WTC11 (cell line): ENCODE data around the gene C14orf93. TPM values are rescaled to one million over a fixed set of nuclear protein-coding genes. Genes with fewer than 3 reads are reported as not detected.
A peak's percentile ranks its signal among the peaks of the same experiment; 100 is the strongest.

Source experiments
- ATAC-seq: fragments of 200-7000 bp; cut with Tn5 transposase; 2 replicates; pipeline ENCODE4 v1.10.0; 2021; ENCODE audit warnings: mild to moderate bottlenecking, moderate library complexity
- CTCF ChIA-PET: fragments of 300-600 bp; sonication (Branson Sonifier 250); formaldehyde crosslinking; loops from one replicate; lab custom pipeline; 2021; ENCODE audit warnings: antibody characterized with exemption; lab: Charles Lee
- POLR2A ChIA-PET: fragments of 350-600 bp; sonication (Branson Sonifier 250); formaldehyde crosslinking; loops from one replicate; lab custom pipeline; 2021; ENCODE audit warnings: antibody characterized with exemption; lab: Charles Lee
- DNase-seq: peaks from one replicate; pipeline ENCODE4 v3.0.0; 2021; ENCODE audit warnings: low spot score
- H3K27ac Mint-ChIP-seq: 2 replicates; pipeline ENCODE4 v1.8.0; 2021; ENCODE audit warnings: mixed read lengths
- H3K27me3 Mint-ChIP-seq: 2 replicates; pipeline ENCODE4 v1.8.0; 2021; ENCODE audit warnings: low read depth, mild to moderate bottlenecking, moderate library complexity, mixed read lengths
- H3K36me3 Mint-ChIP-seq: 2 replicates; pipeline ENCODE4 v1.8.0; 2021; ENCODE audit warnings: mixed read lengths
- H3K4me1 Mint-ChIP-seq: 2 replicates; pipeline ENCODE4 v1.8.0; 2022; ENCODE audit warnings: mixed read lengths
- H3K4me3 Mint-ChIP-seq: 2 replicates; pipeline ENCODE4 v1.8.0; 2021; ENCODE audit warnings: mild to moderate bottlenecking, moderate library complexity, mixed read lengths
- H3K9me3 Mint-ChIP-seq: 2 replicates; pipeline ENCODE4 v1.8.0; 2021; ENCODE audit warnings: mixed read lengths
- CDX4 ChIP-seq: fragments of 250-450 bp; sonication (Bioruptor Pico); IDR thresholded peaks from 2 replicates; pipeline ENCODE4 v1.9.0; 2021; ENCODE audit warnings: moderate library complexity, mild to moderate bottlenecking, inconsistent platforms, borderline replicate concordance
- FOXP4 ChIP-seq: sonication (generic); formaldehyde crosslinking; IDR thresholded peaks from 2 replicates; pipeline ENCODE4 v1.8.0; 2022; ENCODE audit warnings: mild to moderate bottlenecking, missing genetic modification reagents
- GABPB1 ChIP-seq: sonication (generic); formaldehyde crosslinking; IDR thresholded peaks from 2 replicates; pipeline ENCODE4 v1.8.1; 2023; ENCODE audit warnings: mild to moderate bottlenecking, missing genetic modification reagents
- GRHL2 ChIP-seq: fragments of 250-450 bp; sonication (Bioruptor Pico); IDR thresholded peaks from 2 replicates; pipeline ENCODE4 v1.8.0; 2022; ENCODE audit warnings: mild to moderate bottlenecking, moderate library complexity; ENCODE audit not compliant: insufficient replicate concordance, severe bottlenecking
- JAZF1 ChIP-seq: fragments of 250-450 bp; sonication (Bioruptor Pico); IDR thresholded peaks from 2 replicates; pipeline ENCODE4 v1.9.0; 2021; ENCODE audit warnings: moderate library complexity, mild to moderate bottlenecking, inconsistent platforms
- NFYB ChIP-seq: sonication (generic); formaldehyde crosslinking; conservative IDR thresholded peaks from 2 replicates; pipeline ENCODE4 v1.8.0; 2022; ENCODE audit warnings: low read depth, missing genetic modification reagents
- OVOL2 ChIP-seq: fragments of 250-450 bp; sonication (Bioruptor Pico); IDR thresholded peaks from 2 replicates; pipeline ENCODE4 v1.9.0; 2021; ENCODE audit warnings: mild to moderate bottlenecking, borderline replicate concordance
- SOX15 ChIP-seq: fragments of 250-450 bp; sonication (Bioruptor Pico); IDR thresholded peaks from 2 replicates; pipeline ENCODE4 v1.9.0; 2021; ENCODE audit warnings: mild to moderate bottlenecking
- SP1 ChIP-seq: sonication (generic); formaldehyde crosslinking; conservative IDR thresholded peaks from 2 replicates; pipeline ENCODE4 v1.8.1; 2022; ENCODE audit warnings: missing genetic modification reagents
- STAT6 ChIP-seq: sonication (generic); formaldehyde crosslinking; conservative IDR thresholded peaks from 2 replicates; pipeline ENCODE4 v1.8.1; 2023; ENCODE audit warnings: mild to moderate bottlenecking, low read depth, missing genetic modification reagents, moderate library complexity
- ZNF121 ChIP-seq: sonication (generic); formaldehyde crosslinking; IDR thresholded peaks from 2 replicates; pipeline ENCODE4 v1.8.0; 2023; ENCODE audit warnings: missing genetic modification reagents
- ZNF423 ChIP-seq: fragments of 250-450 bp; sonication (Bioruptor Pico); IDR thresholded peaks from 2 replicates; pipeline ENCODE4 v2.1.2; 2022; ENCODE audit warnings: mild to moderate bottlenecking, moderate library complexity
- total RNA-seq: library from RNA; stranded (reverse); gene quantifications from 3 replicates; pipeline ENCODE4 v1.2.3, GENCODE V29; 2021
- TF ChIP-seq, protein P1 (sequence below): sonication (generic); formaldehyde crosslinking; IDR thresholded peaks from 2 replicates; pipeline ENCODE4 v1.8.1; 2023; ENCODE audit warnings: mild to moderate bottlenecking, moderate library complexity, missing genetic modification reagents
- TF ChIP-seq, protein P2 (sequence below): fragments of 250-450 bp; sonication (Bioruptor Pico); IDR thresholded peaks from 2 replicates; pipeline ENCODE4 v1.9.0; 2021; ENCODE audit warnings: mild to moderate bottlenecking
- TF ChIP-seq, protein P3 (sequence below): fragments of 250-450 bp; sonication (Bioruptor Pico); IDR thresholded peaks from 2 replicates; pipeline ENCODE4 v1.9.0; 2021; ENCODE audit warnings: mild to moderate bottlenecking

C14orf93 gene
- total RNA-seq, 1 experiment from 2014 or later = 8.1 TPM

- H3K27me3 Mint-ChIP-seq = no peaks in the 10 kb centered on the region
- H3K4me1 Mint-ChIP-seq = peaks cover 15% of the 10 kb centered on the region
- ChIA-PET CTCF (interaction anchor here (1.6 to 2.9 kb wide), 3 partner anchors 16 to 50 kb away, joined by 3 to 22 read pairs (median 6); no protein-coding TSS in a partner anchor), POLR2A (no interaction called here)
- no peaks in the 10 kb centered on the region for H3K36me3 Mint-ChIP-seq
- H3K4me3 Mint-ChIP-seq = no peak overlapping the region
- H3K27ac Mint-ChIP-seq = no peak overlapping the region
- TF ChIP-seq GABPB1 (CRISPR knock-in tag) (no peak), ZNF121 (CRISPR knock-in tag) (peak; percentile 58; the same call in 1 of the 2 replicates)
- ATAC-seq (no peak), DNase-seq (no peak)
- no peaks in the 10 kb centered on the region for H3K9me3 Mint-ChIP-seq
Observed at GRCh38 chr14:23002592-23002991, 7.4 kb downstream of the C14orf93 start.

- no peak overlapping the region for H3K27ac Mint-ChIP-seq
- H3K4me3 Mint-ChIP-seq = no peak overlapping the region
- peaks cover 2% of the 10 kb centered on the region for H3K4me1 Mint-ChIP-seq
- CTCF ChIA-PET = interaction anchor here (1.1 to 2.9 kb wide), 4 partner anchors 14 to 51 kb away, joined by 3 to 22 read pairs (median 4); no protein-coding TSS in a partner anchor
- no peak for DNase-seq
- POLR2A ChIA-PET = no interaction called here
- no peaks in the 10 kb centered on the region for H3K9me3 Mint-ChIP-seq
- H3K36me3 Mint-ChIP-seq = no peaks in the 10 kb centered on the region
- no peaks in the 10 kb centered on the region for H3K27me3 Mint-ChIP-seq
- no peak for TF ChIP-seq OVOL2 (CRISPR knock-in tag)
- TF ChIP-seq, all 79 proteins: peak for 0
- no peak for ATAC-seq
Observed at GRCh38 chr14:23000860-23001259, 9.1 kb downstream of the C14orf93 start.

GRCh38 chr14:22998329-22999012, 11.5 kb downstream of the C14orf93 start:
- POLR2A ChIA-PET = interaction anchor here (1.3 kb wide), 1 partner anchor 9 kb away, joined by 5 read pairs; no protein-coding TSS in a partner anchor
- Mint-ChIP-seq H3K4me1 (peaks cover 5% of the 10 kb centered on the region), H3K27ac (no peak overlapping the region), H3K27me3 (no peaks in the 10 kb centered on the region; the same call in 1 of the 2 replicates), H3K9me3 (no peaks in the 10 kb centered on the region), H3K36me3 (no peaks in the 10 kb centered on the region)
- DNase-seq = no peak
- CTCF ChIA-PET = interaction anchor here (1.2 to 7.8 kb wide), 4 partner anchors 8 to 59 kb away, joined by 4 to 159 read pairs (median 112); partner anchors contain the start of gene CDH24
- TF ChIP-seq, protein P1, sequence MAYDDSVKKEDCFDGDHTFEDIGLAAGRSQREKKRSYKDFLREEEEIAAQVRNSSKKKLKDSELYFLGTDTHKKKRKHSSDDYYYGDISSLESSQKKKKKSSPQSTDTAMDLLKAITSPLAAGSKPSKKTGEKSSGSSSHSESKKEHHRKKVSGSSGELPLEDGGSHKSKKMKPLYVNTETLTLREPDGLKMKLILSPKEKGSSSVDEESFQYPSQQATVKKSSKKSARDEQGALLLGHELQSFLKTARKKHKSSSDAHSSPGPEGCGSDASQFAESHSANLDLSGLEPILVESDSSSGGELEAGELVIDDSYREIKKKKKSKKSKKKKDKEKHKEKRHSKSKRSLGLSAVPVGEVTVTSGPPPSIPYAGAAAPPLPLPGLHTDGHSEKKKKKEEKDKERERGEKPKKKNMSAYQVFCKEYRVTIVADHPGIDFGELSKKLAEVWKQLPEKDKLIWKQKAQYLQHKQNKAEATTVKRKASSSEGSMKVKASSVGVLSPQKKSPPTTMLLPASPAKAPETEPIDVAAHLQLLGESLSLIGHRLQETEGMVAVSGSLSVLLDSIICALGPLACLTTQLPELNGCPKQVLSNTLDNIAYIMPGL (CRISPR knock-in tag) = no peak
- TF ChIP-seq, protein P2, sequence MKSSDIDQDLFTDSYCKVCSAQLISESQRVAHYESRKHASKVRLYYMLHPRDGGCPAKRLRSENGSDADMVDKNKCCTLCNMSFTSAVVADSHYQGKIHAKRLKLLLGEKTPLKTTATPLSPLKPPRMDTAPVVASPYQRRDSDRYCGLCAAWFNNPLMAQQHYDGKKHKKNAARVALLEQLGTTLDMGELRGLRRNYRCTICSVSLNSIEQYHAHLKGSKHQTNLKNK (CRISPR knock-in tag) = no peak
- TF ChIP-seq CDX4 = no peak
- TF ChIP-seq, protein P3, sequence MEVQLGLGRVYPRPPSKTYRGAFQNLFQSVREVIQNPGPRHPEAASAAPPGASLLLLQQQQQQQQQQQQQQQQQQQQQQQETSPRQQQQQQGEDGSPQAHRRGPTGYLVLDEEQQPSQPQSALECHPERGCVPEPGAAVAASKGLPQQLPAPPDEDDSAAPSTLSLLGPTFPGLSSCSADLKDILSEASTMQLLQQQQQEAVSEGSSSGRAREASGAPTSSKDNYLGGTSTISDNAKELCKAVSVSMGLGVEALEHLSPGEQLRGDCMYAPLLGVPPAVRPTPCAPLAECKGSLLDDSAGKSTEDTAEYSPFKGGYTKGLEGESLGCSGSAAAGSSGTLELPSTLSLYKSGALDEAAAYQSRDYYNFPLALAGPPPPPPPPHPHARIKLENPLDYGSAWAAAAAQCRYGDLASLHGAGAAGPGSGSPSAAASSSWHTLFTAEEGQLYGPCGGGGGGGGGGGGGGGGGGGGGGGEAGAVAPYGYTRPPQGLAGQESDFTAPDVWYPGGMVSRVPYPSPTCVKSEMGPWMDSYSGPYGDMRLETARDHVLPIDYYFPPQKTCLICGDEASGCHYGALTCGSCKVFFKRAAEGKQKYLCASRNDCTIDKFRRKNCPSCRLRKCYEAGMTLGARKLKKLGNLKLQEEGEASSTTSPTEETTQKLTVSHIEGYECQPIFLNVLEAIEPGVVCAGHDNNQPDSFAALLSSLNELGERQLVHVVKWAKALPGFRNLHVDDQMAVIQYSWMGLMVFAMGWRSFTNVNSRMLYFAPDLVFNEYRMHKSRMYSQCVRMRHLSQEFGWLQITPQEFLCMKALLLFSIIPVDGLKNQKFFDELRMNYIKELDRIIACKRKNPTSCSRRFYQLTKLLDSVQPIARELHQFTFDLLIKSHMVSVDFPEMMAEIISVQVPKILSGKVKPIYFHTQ = no peak
- TF ChIP-seq ZNF423 = no peak
- TF ChIP-seq SP1 (CRISPR knock-in tag) = no peak
- TF ChIP-seq SOX15 (CRISPR knock-in tag) = no peak
- TF ChIP-seq NFYB (CRISPR knock-in tag) = no peak
- TF ChIP-seq, all 79 proteins: peak for 0
- no peak overlapping the region for H3K4me3 Mint-ChIP-seq
- no peak for ATAC-seq

DNA sequence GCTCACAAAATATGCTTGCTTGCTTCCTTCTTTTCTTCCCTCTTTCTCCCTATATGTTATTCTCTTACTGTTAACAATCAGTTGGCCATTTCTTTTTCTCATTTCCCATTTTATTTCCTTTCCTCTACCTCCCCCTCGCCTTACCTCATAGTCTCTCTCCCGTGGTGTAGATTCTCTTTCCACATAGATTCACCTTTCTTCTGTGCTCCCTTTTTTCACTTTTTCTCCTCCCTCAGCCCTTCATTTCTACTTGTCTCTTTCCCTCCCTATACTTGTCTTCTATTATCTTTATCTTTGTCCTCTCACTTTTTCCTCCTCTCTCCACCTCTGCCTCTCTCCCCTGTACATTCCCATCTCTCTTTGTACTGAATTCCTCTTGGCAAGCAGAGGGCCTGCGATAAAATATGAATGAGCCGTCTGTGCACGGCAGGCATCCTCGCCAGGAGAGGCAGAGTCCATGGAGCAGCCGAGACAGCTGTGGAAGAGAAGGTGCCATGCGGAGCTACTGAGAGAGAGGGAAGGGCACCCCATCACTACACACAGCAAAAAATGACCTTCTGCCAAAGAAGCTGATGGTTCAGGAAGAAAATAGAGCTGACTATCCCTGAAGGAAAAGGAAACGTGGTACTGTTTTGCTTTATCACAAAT, 12.1 kb downstream of the C14orf93 start:
- ChIA-PET POLR2A (interaction anchor here (1.3 kb wide), 1 partner anchor 9 kb away, joined by 5 read pairs; no protein-coding TSS in a partner anchor), CTCF (interaction anchor here (1.2 to 7.8 kb wide), 4 partner anchors 9 to 60 kb away, joined by 4 to 159 read pairs (median 112); partner anchors contain the start of gene CDH24)
- Mint-ChIP-seq H3K27me3 (no peaks in the 10 kb centered on the region; the same call in 1 of the 2 replicates), H3K27ac (no peak overlapping the region), H3K36me3 (no peaks in the 10 kb centered on the region), H3K4me1 (peaks cover 5% of the 10 kb centered on the region), H3K4me3 (no peak overlapping the region), H3K9me3 (no peaks in the 10 kb centered on the region)
- ATAC-seq = no peak
- no peak for DNase-seq
- TF ChIP-seq FOXP4 (no peak), GRHL2 (CRISPR knock-in tag) (no peak), STAT6 (no peak), JAZF1 (CRISPR knock-in tag) (no peak)
- TF ChIP-seq, protein P2 (CRISPR knock-in tag) = no peak
